HG03280 (cell line): Measurements from ENCODE around the gene PICK1.
"Not testable (repeated sequence)": the region's sequence is repeated elsewhere in the genome, so short reads cannot be mapped to it uniquely, and the experiment has no call there.

ENCODE experiments used
- ATAC-seq: cut with Tn5 transposase; IDR thresholded peaks from one replicate; pipeline ENCODE4 v1.9.1; 2021; ENCODE audit warnings: mild to moderate bottlenecking, moderate library complexity; ENCODE audit not compliant: unreplicated experiment

PICK1 gene

GRCh38 chr22:38073150-38074130 lies 16.2 kb downstream of the PICK1 start:
- ATAC-seq = no peak

- ATAC-seq = no peak
Measured at GRCh38 chr22:38074181-38075104, 17.2 kb downstream of the PICK1 start.

GRCh38 chr22:38075105-38075825 lies 18.1 kb downstream of the PICK1 start:
- ATAC-seq = no peak

GRCh38 chr22:38075961-38076360 lies 18.8 kb downstream of the PICK1 start:
- ATAC-seq = no peak

- no peak for ATAC-seq
Measured at GRCh38 chr22:38077096-38077495, 19.9 kb downstream of the PICK1 start.

- no peak for ATAC-seq
Measured at GRCh38 chr22:38077595-38077994, 20.4 kb downstream of the PICK1 start.

- no peak for ATAC-seq
Measured at GRCh38 chr22:38078046-38078840, 21.0 kb downstream of the PICK1 start.

GRCh38 chr22:38079208-38079607 lies 22.0 kb downstream of the PICK1 start:
- not testable (repeated sequence) for ATAC-seq

GRCh38 chr22:38079804-38080203 lies 22.6 kb downstream of the PICK1 start:
- no peak for ATAC-seq

- no peak for ATAC-seq
Measured at GRCh38 chr22:38080474-38080849, 23.3 kb downstream of the PICK1 start.

- no peak for ATAC-seq
Measured at GRCh38 chr22:38080850-38081635, 23.8 kb downstream of the PICK1 start.

GRCh38 chr22:38081636-38081940 lies 24.4 kb downstream of the PICK1 start:
- no peak for ATAC-seq

- no peak for ATAC-seq
Measured at GRCh38 chr22:38081941-38082828, 25.0 kb downstream of the PICK1 start.

GRCh38 chr22:38082986-38083710 lies 25.9 kb downstream of the PICK1 start:
- ATAC-seq = no peak

- ATAC-seq = no peak
Measured at GRCh38 chr22:38083931-38084631, 26.9 kb downstream of the PICK1 start, which contains the start of gene SLC16A8. TSS of gene SLC16A8 (minus strand) at chr22:38084184. CDS start at chr22:38082873, 1,311 bp downstream.

GRCh38 chr22:38085056-38085455 lies 27.9 kb downstream of the PICK1 start:
- no peak for ATAC-seq

GRCh38 chr22:38085501-38085900 lies 28.3 kb downstream of the PICK1 start:
- no peak for ATAC-seq
